ENCODE measurements around the gene CPLX1.

The CPLX1 gene

DNA sequence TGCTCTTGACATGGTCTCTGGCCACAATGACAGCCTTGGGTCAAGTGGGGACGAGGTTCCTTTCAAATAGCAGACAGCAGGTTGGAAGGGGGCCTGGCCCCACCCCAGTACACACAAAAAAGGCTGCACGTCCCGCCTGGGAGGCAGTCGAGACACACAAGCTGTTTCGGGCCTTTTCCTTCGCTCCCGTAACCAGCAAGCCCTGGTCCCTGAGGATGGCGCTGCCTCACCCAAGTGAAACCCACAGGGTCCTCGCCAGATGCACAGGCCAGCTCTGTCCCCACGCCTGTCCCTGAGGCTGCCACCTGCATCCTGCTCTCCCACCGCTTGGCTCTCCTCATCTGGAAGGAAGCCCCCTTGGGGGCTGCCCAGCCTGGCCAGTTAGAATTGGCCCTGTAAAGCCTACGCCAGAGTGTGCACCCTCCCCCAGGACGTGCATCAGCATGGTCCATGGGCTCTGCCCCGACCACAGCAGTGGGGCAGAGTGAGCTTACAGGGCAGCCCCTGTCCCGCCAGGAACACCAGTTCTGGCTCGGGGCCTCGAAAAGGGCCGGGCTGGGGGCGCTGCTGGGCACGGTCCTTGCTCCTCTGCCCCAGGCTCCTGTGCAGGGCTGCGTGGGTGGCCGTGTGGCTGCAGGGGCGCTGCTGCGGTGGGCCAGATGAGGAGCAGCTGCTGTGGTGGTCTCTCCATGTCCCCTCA, 2.0 kb downstream of the CPLX1 start:
- no peaks in the 10 kb centered on the region for H3K36me3 ChIP-seq (ENCODE audit: insufficient read depth, low read length)
- H3K9ac ChIP-seq (ENCODE audit: low read depth, low read length): no peak overlapping the region
- no peaks in the 10 kb centered on the region for H3K9me3 ChIP-seq (ENCODE audit: control insufficient read depth, insufficient read depth, low read length)
- no peaks in the 10 kb centered on the region for H3K4me1 ChIP-seq (ENCODE audit: insufficient read depth, low read length)

DNA sequence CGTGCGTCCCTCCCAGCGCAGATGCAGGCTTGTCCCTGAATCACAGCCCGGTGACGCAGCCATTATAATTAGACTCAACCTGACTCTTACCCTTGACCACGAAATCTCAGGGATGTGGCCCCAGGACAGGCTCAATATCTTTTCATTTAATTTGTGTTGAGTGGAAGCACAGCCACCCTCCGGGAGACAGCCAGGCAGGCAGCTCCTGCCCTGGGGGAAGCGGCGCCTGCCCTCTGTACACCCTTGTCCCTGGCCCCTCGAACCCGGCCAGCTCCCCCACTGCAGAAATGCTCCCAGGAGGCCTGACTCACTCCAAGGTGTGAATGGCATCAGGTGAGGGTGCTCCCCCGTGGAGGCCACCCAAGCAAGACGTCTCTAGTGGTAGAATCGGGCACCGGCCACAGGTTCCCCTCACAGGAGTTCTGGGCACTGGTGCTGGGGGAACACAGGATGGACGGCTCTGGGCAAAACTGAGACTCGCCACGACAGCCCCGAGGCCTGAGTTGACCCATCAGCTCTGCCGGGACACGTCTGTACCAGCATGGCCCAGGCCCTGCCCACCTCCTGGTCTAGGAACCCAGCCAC, 2.7 kb downstream of the CPLX1 start:
- Histone ChIP-seq H3K36me3 (ENCODE audit: insufficient read depth, low read length) (no peaks in the 10 kb centered on the region), H3K9me3 (ENCODE audit: control insufficient read depth, insufficient read depth, low read length) (no peaks in the 10 kb centered on the region), H3K9ac (ENCODE audit: low read depth, low read length) (no peak overlapping the region), H3K4me1 (ENCODE audit: insufficient read depth, low read length) (no peaks in the 10 kb centered on the region)

DNA sequence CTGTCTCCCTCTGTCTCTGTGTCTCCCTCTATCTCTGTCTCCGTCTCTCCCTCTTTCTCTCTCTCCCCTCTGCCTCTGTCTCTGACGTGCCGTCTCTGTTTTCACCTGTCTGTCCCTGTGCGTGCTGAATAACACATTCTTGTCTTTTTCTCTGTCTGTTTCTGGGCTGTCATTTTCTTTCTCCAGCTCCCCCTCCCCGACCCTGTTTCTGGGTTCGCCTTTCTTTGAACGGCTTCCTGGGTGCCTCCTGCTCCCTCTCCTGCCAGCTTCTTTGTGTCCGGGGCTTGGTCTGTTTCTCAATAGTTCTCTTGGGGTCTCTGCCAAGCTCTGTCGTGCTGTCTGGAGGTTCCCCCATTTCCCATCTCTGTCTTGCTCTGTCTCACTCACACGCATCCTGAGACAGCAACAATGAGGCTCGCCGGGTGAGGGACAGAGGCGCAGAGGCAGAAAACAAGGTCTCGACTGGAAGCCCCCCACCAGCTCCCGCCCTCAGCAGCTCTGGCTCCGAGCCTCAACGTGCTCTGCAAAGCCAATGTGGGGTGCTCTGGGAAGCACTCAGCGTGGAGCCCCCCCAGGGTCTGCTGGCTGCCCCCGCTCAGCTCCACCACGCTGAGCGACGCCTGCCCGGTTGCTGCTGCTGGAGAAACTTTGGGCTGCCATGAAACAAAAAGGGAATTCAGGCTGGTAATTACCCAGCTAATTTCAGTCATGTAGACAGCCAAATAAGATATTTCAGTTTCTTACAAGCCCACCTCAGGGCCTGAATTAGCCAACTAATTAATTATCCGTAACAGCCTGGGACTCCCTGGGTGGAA, 3.4 kb downstream of the CPLX1 start:
- H3K36me3 ChIP-seq (ENCODE audit: insufficient read depth, low read length): no peaks in the 10 kb centered on the region
- H3K9ac ChIP-seq (ENCODE audit: low read depth, low read length): no peak overlapping the region
- H3K9me3 ChIP-seq (ENCODE audit: control insufficient read depth, insufficient read depth, low read length): no peaks in the 10 kb centered on the region
- no peaks in the 10 kb centered on the region for H3K4me1 ChIP-seq (ENCODE audit: insufficient read depth, low read length)

DNA sequence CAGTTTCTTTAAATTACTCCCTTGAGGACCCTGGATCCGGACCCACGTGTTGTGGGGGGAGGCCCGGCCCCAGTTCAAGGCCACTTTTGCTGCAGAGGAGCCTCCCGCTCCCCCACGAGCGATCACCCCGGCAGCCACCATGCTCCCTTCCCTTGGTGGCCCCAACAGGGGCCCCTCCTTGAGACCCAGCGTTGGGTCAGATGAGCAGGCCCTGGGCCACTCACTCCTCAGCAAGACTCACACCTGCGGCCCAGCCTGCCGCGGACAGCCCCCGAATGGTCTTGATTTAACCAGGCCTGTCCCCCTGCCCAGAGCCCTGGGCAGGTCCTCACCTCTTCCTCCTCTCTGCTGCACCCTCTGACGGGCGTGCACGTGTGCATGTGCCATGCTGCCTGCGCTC, 4.3 kb downstream of the CPLX1 start:
- Histone ChIP-seq H3K9ac (ENCODE audit: low read depth, low read length) (no peak overlapping the region), H3K9me3 (ENCODE audit: control insufficient read depth, insufficient read depth, low read length) (no peaks in the 10 kb centered on the region), H3K4me1 (ENCODE audit: insufficient read depth, low read length) (no peaks in the 10 kb centered on the region), H3K36me3 (ENCODE audit: insufficient read depth, low read length) (no peaks in the 10 kb centered on the region)

DNA sequence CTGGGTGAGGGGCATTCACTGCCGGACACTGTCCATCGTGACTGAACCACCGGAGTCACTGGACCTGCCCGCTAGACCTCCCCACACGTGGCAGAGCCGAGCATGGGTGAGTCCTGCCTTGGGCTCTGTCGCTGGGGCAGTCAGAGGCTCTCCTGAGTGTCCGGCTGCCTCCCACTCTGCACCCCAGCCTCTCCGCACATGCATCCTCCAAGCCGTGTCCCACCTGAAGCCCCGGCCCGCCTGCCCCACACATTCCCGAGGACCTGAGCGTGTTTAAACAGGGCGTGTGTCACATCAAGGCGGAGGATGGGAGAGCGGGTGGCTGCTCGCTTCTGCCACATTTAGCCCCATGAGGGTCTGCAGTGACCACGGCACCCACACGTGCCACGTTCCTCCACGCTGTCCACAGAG, 4.7 kb downstream of the CPLX1 start:
- Histone ChIP-seq H3K9me3 (ENCODE audit: control insufficient read depth, insufficient read depth, low read length) (no peaks in the 10 kb centered on the region), H3K36me3 (ENCODE audit: insufficient read depth, low read length) (no peaks in the 10 kb centered on the region), H3K9ac (ENCODE audit: low read depth, low read length) (no peak overlapping the region), H3K4me1 (ENCODE audit: insufficient read depth, low read length) (no peaks in the 10 kb centered on the region)

DNA sequence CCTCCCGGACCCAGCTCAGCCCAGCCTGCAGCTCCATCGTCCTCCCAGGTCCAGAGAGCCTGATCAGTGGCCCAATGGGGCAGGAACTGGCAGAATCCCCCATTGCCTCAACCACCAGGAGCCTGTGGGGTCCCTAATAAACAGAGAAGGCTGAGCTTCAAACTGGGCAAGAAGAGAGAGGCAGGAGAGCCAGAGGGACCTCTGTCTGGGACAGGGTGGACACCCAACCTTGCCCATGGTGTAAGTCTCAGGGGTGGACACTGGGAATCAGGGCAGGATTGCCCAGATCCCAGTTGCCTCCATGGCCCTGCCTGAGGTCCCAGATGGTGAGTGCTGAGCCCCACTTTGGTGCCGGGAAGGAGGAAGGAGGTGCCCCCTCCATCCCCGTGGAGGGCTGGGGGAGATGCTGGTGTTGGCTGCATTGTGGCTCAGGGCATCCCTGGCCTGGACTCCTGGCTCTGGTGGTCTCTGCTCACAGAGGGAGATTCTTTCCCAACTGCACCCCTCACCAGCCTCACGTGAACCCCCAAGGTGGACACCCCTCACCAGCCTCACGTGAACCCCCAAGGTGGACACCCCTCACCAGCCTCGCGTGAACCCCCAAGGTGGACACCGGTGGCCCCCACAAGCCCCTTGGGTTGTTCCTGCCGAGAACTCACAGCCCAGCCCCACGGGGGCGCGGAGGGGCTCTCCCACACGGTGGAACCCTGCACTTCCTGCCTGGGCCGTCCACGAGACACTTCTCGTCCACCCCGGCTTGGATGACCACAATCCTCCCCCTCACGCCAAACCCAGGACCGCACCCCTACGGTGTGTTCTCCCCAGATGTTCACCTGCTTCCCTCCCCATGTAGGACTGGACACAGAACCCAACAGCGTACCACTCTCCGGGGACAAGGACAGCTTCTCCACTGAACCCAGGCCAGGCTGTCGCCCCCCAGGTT, 5.4 kb downstream of the CPLX1 start:
- H3K4me1 ChIP-seq (ENCODE audit: insufficient read depth, low read length): no peaks in the 10 kb centered on the region
- H3K36me3 ChIP-seq (ENCODE audit: insufficient read depth, low read length): no peaks in the 10 kb centered on the region

DNA sequence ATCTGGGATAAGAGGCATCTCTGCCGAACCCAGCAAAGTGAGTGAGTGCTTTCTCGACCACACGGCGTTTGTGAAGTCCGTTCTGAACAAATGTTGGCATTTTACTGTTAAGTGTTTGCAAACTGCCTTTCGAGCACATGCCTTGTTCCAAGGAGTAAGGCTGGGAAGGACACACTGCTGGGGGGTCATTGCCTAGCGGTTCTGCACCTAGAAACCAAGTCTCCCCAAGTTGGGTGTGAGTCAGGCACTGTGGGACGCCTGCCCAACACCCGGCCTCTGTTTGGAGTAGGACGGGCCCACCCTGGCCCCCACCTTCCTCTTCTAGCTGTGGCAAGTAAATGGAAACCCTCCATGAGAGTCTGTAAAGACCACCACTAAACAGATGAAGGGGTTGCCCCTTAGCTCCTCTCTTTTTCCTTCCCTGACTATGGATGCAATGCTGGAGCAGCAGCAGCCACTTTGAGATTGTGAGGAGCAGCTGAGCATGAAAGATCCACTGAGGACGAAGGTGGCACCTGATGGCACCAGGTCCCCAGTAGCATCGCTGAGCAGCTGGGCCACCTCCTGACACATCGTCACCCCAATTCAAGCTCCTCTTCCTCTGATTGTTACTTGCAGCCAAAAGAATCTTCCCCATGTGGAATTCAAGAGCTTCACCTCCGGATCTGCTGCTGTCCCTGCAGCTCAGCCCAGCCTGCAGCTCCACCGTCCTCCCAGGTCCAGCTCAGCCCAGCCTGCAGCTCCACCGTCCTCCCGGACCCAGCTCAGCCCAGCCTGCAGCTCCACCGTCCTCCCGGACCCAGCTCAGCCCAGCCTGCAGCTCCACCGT, 6.3 kb downstream of the CPLX1 start:
- Histone ChIP-seq H3K36me3 (ENCODE audit: insufficient read depth, low read length) (no peaks in the 10 kb centered on the region), H3K9ac (ENCODE audit: low read depth, low read length) (no peak overlapping the region), H3K4me1 (ENCODE audit: insufficient read depth, low read length) (no peaks in the 10 kb centered on the region), H3K9me3 (ENCODE audit: control insufficient read depth, insufficient read depth, low read length) (no peaks in the 10 kb centered on the region)

More for the DNA sequence above, 5.4 kb downstream of the CPLX1 start:
- H3K9ac ChIP-seq (ENCODE audit: low read depth, low read length): no peak overlapping the region
- no peaks in the 10 kb centered on the region for H3K9me3 ChIP-seq (ENCODE audit: control insufficient read depth, insufficient read depth, low read length)

DNA sequence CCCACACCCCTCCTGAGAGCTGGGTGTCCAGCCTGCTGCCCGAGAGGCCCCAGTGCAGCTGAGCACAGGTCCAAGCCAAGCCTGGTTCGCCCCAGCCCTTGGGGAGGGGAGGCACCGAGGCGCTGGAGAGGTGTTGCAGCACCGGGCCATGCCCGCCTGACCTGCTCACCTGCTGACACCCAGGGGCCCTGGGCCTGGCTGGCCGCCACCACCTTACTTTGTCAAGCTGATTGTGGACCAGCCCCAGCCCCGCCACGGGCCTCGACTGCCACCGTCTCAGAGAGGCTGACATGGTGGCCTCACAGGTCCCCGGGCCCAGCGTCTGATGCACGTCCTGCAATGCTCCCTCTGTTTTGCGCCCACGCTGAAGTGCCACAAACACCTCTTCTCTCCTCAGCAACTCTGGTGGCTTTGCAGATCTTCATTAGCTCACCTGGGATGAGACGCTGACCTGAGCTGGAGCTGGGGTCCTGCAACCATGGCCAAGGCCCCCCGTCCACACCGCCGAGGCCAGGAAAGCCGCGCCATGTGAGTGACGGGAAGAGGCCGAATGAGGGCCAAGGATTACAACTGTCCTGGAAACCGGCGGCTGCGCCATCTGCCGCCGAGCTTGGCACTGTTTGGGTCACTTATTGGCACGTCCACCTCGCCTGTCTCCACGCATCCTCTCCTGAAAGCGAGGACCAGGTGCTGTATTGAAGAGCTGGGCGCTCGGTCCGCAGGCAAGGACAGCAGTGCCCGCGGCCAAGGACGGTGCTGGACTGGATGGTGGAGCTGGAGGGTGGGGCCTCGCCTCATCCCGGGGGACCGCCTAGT, 7.6 kb downstream of the CPLX1 start:
- no peaks in the 10 kb centered on the region for H3K36me3 ChIP-seq (ENCODE audit: insufficient read depth, low read length)
- H3K9ac ChIP-seq (ENCODE audit: low read depth, low read length): no peak overlapping the region
- no peaks in the 10 kb centered on the region for H3K9me3 ChIP-seq (ENCODE audit: control insufficient read depth, insufficient read depth, low read length)
- H3K4me1 ChIP-seq (ENCODE audit: insufficient read depth, low read length): no peaks in the 10 kb centered on the region

DNA sequence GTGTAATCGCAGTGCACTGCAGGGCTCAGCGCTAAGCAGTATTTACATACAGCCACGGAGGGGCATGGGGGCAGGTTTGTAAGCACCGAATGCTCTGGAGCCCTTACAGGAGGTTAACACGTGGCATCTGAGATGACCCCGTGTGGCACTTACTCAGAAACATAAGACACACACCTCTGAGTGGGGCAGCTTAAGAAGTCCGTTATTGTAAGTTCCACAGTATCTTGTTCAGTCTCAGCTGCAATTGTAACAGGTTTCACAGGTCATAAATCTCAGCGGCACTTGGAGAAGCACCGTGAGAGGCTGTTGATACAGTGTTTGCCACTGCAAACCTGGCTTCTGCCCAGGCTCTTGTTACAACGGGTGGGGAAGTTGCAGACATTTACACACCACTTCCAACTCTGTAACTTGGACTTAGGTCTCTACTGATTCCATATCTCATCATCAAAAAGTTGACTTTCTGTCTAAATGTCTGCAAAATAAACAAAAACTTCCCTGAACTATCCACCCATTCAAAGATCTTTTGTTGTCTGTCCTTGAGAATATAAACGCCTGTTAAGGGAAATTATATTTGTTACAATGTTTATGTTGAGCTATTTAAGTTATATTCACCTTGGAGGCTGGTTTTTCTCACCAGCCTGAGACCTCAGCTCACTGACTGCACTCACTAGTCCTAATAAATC, 10.3 kb downstream of the CPLX1 start:
- H3K36me3 ChIP-seq (ENCODE audit: insufficient read depth, low read length): no peaks in the 10 kb centered on the region
- H3K9me3 ChIP-seq (ENCODE audit: control insufficient read depth, insufficient read depth, low read length): no peaks in the 10 kb centered on the region
- H3K9ac ChIP-seq (ENCODE audit: low read depth, low read length): no peak overlapping the region
- no peaks in the 10 kb centered on the region for H3K4me1 ChIP-seq (ENCODE audit: insufficient read depth, low read length)

DNA sequence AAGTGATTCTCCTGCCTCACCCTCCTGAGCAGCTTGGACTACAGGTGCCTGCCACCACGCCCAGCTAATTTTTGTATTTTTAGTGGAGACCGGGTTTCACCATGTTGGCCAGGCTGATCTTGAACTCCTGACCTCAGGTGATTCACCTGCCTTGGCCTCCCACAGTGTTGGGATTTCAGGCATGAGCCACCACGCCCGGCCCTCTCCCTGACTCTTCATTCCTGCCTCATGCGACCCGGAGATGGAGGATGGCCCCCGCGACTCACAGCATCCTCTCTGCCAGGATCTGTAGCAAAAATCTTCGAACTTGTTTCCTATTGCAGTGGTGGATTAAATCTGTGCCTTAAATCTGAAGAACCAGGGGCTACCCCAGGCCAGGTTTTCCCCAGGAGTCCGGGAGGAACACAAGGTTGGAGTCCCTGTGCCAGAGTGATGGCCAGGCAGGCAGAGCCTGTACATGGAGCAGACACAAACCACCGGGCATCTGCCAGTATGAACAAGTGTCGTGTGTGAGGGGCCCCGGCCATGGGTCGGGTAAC, 11.5 kb downstream of the CPLX1 start:
- no peaks in the 10 kb centered on the region for H3K9me3 ChIP-seq (ENCODE audit: control insufficient read depth, insufficient read depth, low read length)
- H3K9ac ChIP-seq (ENCODE audit: low read depth, low read length): no peak overlapping the region
- H3K36me3 ChIP-seq (ENCODE audit: insufficient read depth, low read length): no peaks in the 10 kb centered on the region
- H3K4me1 ChIP-seq (ENCODE audit: insufficient read depth, low read length): no peaks in the 10 kb centered on the region

DNA sequence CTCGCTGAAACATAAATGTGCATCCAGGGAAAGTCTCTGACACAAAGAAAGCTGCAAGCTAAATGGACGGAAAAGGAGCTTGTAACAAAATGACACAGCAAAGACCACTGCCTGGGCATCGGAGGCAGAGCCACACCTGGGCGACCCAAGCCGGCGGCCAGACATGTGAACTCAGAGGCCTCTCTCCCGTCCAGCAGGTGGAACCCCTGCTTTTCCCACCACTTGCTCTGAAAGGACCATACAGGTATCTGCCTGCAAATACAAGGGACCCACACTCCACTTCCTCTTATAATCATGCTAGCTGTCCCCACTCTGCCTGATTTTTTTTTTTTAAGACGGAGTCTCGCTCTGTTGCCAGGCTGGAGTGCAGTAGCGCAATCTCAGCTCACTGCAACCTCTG, 12.0 kb downstream of the CPLX1 start:
- no peaks in the 10 kb centered on the region for H3K36me3 ChIP-seq (ENCODE audit: insufficient read depth, low read length)
- no peak overlapping the region for H3K9ac ChIP-seq (ENCODE audit: low read depth, low read length)
- H3K9me3 ChIP-seq (ENCODE audit: control insufficient read depth, insufficient read depth, low read length): no peaks in the 10 kb centered on the region
- H3K4me1 ChIP-seq (ENCODE audit: insufficient read depth, low read length): no peaks in the 10 kb centered on the region

DNA sequence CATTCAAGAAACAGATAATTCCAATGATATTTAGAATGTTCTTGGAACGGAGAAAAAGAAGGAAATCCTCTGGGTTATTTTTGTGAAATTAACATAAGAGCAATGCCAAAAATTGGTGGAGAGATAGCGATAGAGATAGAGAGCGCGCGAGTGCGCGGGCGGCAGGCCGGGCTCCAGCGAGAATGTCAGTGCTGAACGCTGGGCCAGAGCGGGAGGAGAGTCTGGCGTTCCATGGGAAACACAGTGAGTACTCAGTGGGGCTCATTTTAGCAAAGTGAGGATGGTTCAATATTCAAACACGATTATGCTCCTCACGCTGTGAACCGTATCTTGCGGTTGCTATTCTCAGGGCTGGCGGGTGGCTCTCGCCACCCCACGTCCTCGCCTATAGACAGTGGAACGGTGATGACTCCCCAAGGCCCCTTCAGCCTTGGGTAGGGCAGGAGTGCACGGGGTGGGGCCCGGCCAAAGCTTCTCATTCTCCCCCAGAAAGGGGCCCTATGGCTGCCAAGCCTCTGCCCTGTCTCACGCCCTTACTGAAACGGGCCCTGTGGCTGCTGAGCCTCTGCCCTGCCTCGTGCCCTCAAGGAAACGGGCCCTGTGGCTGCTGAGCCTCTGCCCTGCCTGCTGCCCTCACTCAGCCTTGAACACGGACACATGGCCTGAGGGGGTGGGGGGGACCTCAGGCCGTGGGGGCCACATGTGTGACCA, 16.9 kb downstream of the CPLX1 start:
- no peaks in the 10 kb centered on the region for H3K9me3 ChIP-seq (ENCODE audit: control insufficient read depth, insufficient read depth, low read length)
- no peak overlapping the region for H3K9ac ChIP-seq (ENCODE audit: low read depth, low read length)
- no peaks in the 10 kb centered on the region for H3K36me3 ChIP-seq (ENCODE audit: insufficient read depth, low read length)
- no peaks in the 10 kb centered on the region for H3K4me1 ChIP-seq (ENCODE audit: insufficient read depth, low read length)

All from ES-I3 (cell line).